Endothelial cell of umbilical vein (primary cell): ENCODE measurements around the gene TNFRSF4. TPM values are rescaled to one million over a fixed set of nuclear protein-coding genes. Genes with fewer than 3 reads are reported as not detected.

Experiments used
- BruUV-seq: library from RNA; stranded (reverse); fragments of 400-500 nt; replicated peaks from 2 replicates; lab custom pipeline; 2021; lab: Mats Ljungman, UMichigan
- CTCF ChIA-PET: fragments of 300-600, 350-600 bp; sonication (Branson Sonifier 250); formaldehyde crosslinking; loops from one replicate; lab custom pipeline; 2021; ENCODE audit warnings: antibody characterized with exemption, inconsistent platforms; lab: Charles Lee
- POLR2A ChIA-PET: fragments of 300-600, 350-600 bp; sonication (Branson Sonifier 250); formaldehyde crosslinking; loops from one replicate; lab custom pipeline; 2021; ENCODE audit warnings: antibody characterized with exemption, inconsistent platforms; lab: Charles Lee
- DNase-seq: peaks from one replicate; pipeline ENCODE4 v3.0.0-alpha.2; 2011; ENCODE audit warnings: low read depth, low spot score
- FAIRE-seq: peaks from 2 replicates; lab custom pipeline; 2011; peaks lifted over from hg19 to GRCh38; lab: Jason Lieb, UNC
- H2AFZ ChIP-seq: 2 replicates; pipeline ENCODE4 v1.6.0; 2012; ENCODE audit warnings: low read depth, low read length, control low read depth, inconsistent platforms
- H3K27ac ChIP-seq: 2 replicates; pipeline ENCODE4 v1.5.1; 2011; ENCODE audit warnings: low read depth, mild to moderate bottlenecking, control low read depth, low read length, moderate library complexity; ENCODE audit not compliant: insufficient read depth
- H3K27me3 ChIP-seq, 2 experiments: 2 replicates each; pipeline versions ENCODE4 v1.6.0 to v1.6.1; 2011; ENCODE audit warnings: low read length in 2 of 2, mixed read lengths in 1 of 2; ENCODE audit not compliant: control insufficient read depth in 2 of 2, insufficient read depth in 2 of 2
- H3K36me3 ChIP-seq, 2 experiments: 2 replicates in 1 of 2; 3 replicates in 1 of 2; pipeline ENCODE4 v1.5.1; 2011; ENCODE audit warnings: low read length in 2 of 2, mild to moderate bottlenecking in 1 of 2, moderate library complexity in 1 of 2; ENCODE audit not compliant: control insufficient read depth in 2 of 2, insufficient read depth in 2 of 2; ENCODE audit errors: extremely low read depth in 1 of 2
- H3K4me1 ChIP-seq: 3 replicates; pipeline ENCODE4 v1.5.1; 2011; ENCODE audit warnings: mild to moderate bottlenecking, low read length; ENCODE audit not compliant: control insufficient read depth, insufficient read depth; ENCODE audit errors: extremely low read depth
- H3K4me2 ChIP-seq: 2 replicates; pipeline ENCODE4 v1.6.1; 2011; ENCODE audit warnings: low read length, control low read depth, mixed read lengths; ENCODE audit not compliant: insufficient read depth
- H3K4me3 ChIP-seq, 3 experiments: fragments of 200-600 bp in 1 of 3; sonication (generic), shearing (Covaris generic) in 1 of 3; replicated peaks in 1 of 3; 2 replicates each; pipeline ENCODE4 v1.5.1; 2011 to 2016; ENCODE audit warnings: control low read depth in 3 of 3, low read length in 3 of 3, mild to moderate bottlenecking in 2 of 3, inconsistent platforms in 1 of 3, low read depth in 1 of 3, moderate library complexity in 1 of 3; ENCODE audit not compliant: insufficient read depth in 1 of 3
- H3K79me2 ChIP-seq: 2 replicates; pipeline ENCODE4 v1.6.0; 2012; ENCODE audit warnings: low read length, inconsistent platforms; ENCODE audit not compliant: control insufficient read depth, insufficient read depth
- H3K9ac ChIP-seq: replicated peaks from 2 replicates; pipeline ENCODE3; 2011; ENCODE audit warnings: low read length, control low read depth; ENCODE audit not compliant: insufficient read depth; ENCODE audit errors: extremely low read depth
- H3K9me1 ChIP-seq: replicated peaks from 3 replicates; pipeline ENCODE4 v1.6.0; 2011; ENCODE audit warnings: mild to moderate bottlenecking, low read length; ENCODE audit not compliant: control insufficient read depth, insufficient read depth; ENCODE audit errors: extremely low read depth
- H3K9me3 ChIP-seq: replicated peaks from 2 replicates; pipeline ENCODE4 v1.5.1; 2012; ENCODE audit warnings: low read length, inconsistent platforms; ENCODE audit not compliant: control insufficient read depth, insufficient read depth
- H4K20me1 ChIP-seq: replicated peaks from 2 replicates; pipeline ENCODE3; 2011; ENCODE audit warnings: mild to moderate bottlenecking, low read length; ENCODE audit not compliant: control insufficient read depth, insufficient read depth; ENCODE audit errors: extremely low read depth
- EZH2 ChIP-seq: IDR thresholded peaks from 2 replicates; pipeline ENCODE4 v1.6.1; 2012; ENCODE audit warnings: borderline replicate concordance, low read depth, mild to moderate bottlenecking, moderate library complexity, low read length, inconsistent platforms; ENCODE audit not compliant: severe bottlenecking
- FOS ChIP-seq: IDR thresholded peaks from 2 replicates; pipeline ENCODE4 v1.6.1; 2011; ENCODE audit warnings: mild to moderate bottlenecking, low read length, moderate library complexity, borderline replicate concordance; ENCODE audit not compliant: insufficient read depth
- GATA2 ChIP-seq: IDR thresholded peaks from 2 replicates; pipeline ENCODE4 v1.7.0; 2011; ENCODE audit warnings: low read depth, mild to moderate bottlenecking, moderate library complexity, mixed read lengths, low read length; ENCODE audit not compliant: insufficient read length, insufficient read depth
- JUN ChIP-seq: IDR thresholded peaks from 2 replicates; pipeline ENCODE4 v1.6.1; 2011; ENCODE audit warnings: borderline replicate concordance, low read depth; ENCODE audit not compliant: insufficient read length, insufficient read depth
- MYC ChIP-seq: IDR thresholded peaks from one replicate; pipeline ENCODE4 v1.6.1; 2011; ENCODE audit warnings: mild to moderate bottlenecking, low read depth, low read length
- POLR2A ChIP-seq: IDR thresholded peaks from 2 replicates; pipeline ENCODE4 v1.6.1; 2012; ENCODE audit warnings: low read depth, mild to moderate bottlenecking, control low read depth, low read length
- POLR2AphosphoS5 ChIP-seq: IDR thresholded peaks from 2 replicates; pipeline ENCODE4 v1.6.1; 2012; ENCODE audit warnings: low read depth, mild to moderate bottlenecking, control low read depth, low read length, moderate library complexity; ENCODE audit not compliant: insufficient read depth
- dilution Hi-C: fragments of 300-500 bp; cut with MboI; formaldehyde crosslinking; loops from one replicate; pipeline ENCODE4 v1.15.0; 2019; ENCODE audit warnings: low sequenced_read_pairs; ENCODE audit not compliant: extremely low pct_ligation_motif_present
- intact Hi-C: fragments of 100-400 bp; cut with micrococcal nuclease; formaldehyde crosslinking; loops from one replicate; pipeline ENCODE4 v1.10.0; 2022
- polyA plus RNA-seq, 4 experiments: library from polyadenylated mRNA; depleted of rRNA in 3 of 4; stranded (reverse) in 3 of 4; unstranded in 1 of 4; fragments of >200 nt; gene quantifications; 2 replicates each; pipeline versions ENCODE4 v1.2.1 to v1.2.3, GENCODE V29; 2011 to 2012; ENCODE audit warnings: missing spikeins in 1 of 4
- total RNA-seq: library from RNA; stranded (reverse); gene quantifications from 2 replicates; pipeline ENCODE4 v1.2.3, GENCODE V29; 2021
- TF ChIP-seq, protein P1 (sequence below), 2 donors: IDR thresholded peaks; 1 replicate in 1 of 2; 2 replicates in 1 of 2; pipeline ENCODE4 v1.5.1; 2011; ENCODE audit warnings: low read length in 2 of 2, mild to moderate bottlenecking in 2 of 2, moderate library complexity in 2 of 2, control low read depth in 1 of 2, inconsistent platforms in 1 of 2, low read depth in 1 of 2; ENCODE audit not compliant: insufficient read depth in 1 of 2; ENCODE audit errors: extremely low read depth in 1 of 2
- TF ChIP-seq, protein P2 (sequence below): IDR thresholded peaks from 2 replicates; pipeline ENCODE4 v1.6.1; 2011; ENCODE audit not compliant: insufficient read depth, insufficient read length

Gene TNFRSF4
- total and polyA plus RNA-seq, 2 donors (not counting 3 experiments of a cell fraction or from before 2014, with no cell fraction given): 0.55 to 1.5 TPM

DNA sequence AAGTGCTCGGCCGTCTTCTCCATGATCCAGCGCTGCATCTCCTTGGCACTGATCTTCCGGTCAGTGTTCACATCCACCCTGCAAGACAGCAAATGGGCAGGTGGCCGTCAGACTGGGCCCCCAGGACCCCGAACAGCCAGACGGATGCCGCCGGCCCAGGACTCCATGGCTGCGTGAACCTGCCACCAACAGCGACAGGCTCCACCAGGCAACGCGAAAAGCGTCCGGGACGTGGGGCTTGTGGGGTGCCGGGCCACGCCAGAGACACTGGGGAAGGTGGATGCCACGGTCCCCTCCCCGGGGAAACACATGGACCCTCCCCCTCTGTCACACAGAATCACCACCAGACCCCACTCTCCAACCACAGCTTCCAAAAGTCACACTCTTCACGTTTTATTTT is 9.9 kb upstream of the TNFRSF4 start:
- no peak overlapping the region for H3K27ac ChIP-seq
- CTCF ChIA-PET: no interaction called here

More for the DNA sequence above, 9.9 kb upstream of the TNFRSF4 start:
- H2AFZ ChIP-seq: no peak overlapping the region
- H4K20me1 ChIP-seq: no peaks in the 10 kb centered on the region
- POLR2A ChIA-PET: no interaction called here
- FAIRE-seq (no peak), DNase-seq (no peak)
- H3K4me1 ChIP-seq: no peaks in the 10 kb centered on the region
- BruUV-seq: no TSS peak
- intact Hi-C loops (no loop called here), dilution Hi-C loops (no loop called here)
- H3K79me2 ChIP-seq: peaks cover 34% of the 10 kb centered on the region
- TF ChIP-seq, protein P1, sequence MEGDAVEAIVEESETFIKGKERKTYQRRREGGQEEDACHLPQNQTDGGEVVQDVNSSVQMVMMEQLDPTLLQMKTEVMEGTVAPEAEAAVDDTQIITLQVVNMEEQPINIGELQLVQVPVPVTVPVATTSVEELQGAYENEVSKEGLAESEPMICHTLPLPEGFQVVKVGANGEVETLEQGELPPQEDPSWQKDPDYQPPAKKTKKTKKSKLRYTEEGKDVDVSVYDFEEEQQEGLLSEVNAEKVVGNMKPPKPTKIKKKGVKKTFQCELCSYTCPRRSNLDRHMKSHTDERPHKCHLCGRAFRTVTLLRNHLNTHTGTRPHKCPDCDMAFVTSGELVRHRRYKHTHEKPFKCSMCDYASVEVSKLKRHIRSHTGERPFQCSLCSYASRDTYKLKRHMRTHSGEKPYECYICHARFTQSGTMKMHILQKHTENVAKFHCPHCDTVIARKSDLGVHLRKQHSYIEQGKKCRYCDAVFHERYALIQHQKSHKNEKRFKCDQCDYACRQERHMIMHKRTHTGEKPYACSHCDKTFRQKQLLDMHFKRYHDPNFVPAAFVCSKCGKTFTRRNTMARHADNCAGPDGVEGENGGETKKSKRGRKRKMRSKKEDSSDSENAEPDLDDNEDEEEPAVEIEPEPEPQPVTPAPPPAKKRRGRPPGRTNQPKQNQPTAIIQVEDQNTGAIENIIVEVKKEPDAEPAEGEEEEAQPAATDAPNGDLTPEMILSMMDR (IDR thresholded peaks at IDR 0.05; ENCODE audit: extremely low read depth in 1 of 2, insufficient read depth in 1 of 2, low read depth in 1 of 2, low read length in 2 of 2): no peak
- TF ChIP-seq JUN (no peak), FOS (no peak), MYC (no peak), EZH2 (no peak), POLR2AphosphoS5 (no peak), POLR2A (no peak), GATA2 (no peak)
- TF ChIP-seq, protein P2, sequence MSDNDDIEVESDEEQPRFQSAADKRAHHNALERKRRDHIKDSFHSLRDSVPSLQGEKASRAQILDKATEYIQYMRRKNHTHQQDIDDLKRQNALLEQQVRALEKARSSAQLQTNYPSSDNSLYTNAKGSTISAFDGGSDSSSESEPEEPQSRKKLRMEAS: no peak
- no peaks in the 10 kb centered on the region for H3K9me3 ChIP-seq
- H3K4me2 ChIP-seq: no peak overlapping the region
- no peak overlapping the region for H3K9ac ChIP-seq
- no peaks in the 10 kb centered on the region for H3K27me3 ChIP-seq
- no peaks in the 10 kb centered on the region for H3K9me1 ChIP-seq
- peaks cover 6 to 48% of the 10 kb centered on the region in 2 experiments for H3K36me3 ChIP-seq
- H3K4me3 ChIP-seq: no peak overlapping the region
